Gastrocnemius medialis (tissue), 4 donors: ENCODE data around the gene TMEM38A. TPM values are rescaled to one million over a fixed set of nuclear protein-coding genes. Genes with fewer than 3 reads are reported as not detected.
"Not testable (repeated sequence)": the region's sequence is repeated elsewhere in the genome, so short reads cannot be mapped to it uniquely, and the experiment has no call there.

Experiments
- ATAC-seq, 2 donors: fragments of 150-250 bp; one replicate each; pipeline ENCODE4 v1.9.1; 2016
- DNase-seq, 2 donors: peaks; one replicate each; pipeline ENCODE4 v3.0.0-alpha.2; 2019
- H3K27ac ChIP-seq, 4 donors: fragments of 200-600 bp; sonication (generic); 1 replicate in 1 of 4; 2 replicates in 3 of 4; pipeline ENCODE4 v1.5.1; 2016 to 2018; ENCODE audit warnings: mild to moderate bottlenecking in 2 of 4, moderate library complexity in 1 of 4
- H3K27me3 ChIP-seq, 3 donors: fragments of 200-600 bp; sonication (generic) in 2 of 3; 1 replicate in 1 of 3; 2 replicates in 2 of 3; pipeline versions ENCODE4 v1.5.1 to v1.6.0; 2016 to 2019; ENCODE audit warnings: mild to moderate bottlenecking in 1 of 3, moderate library complexity in 1 of 3
- H3K36me3 ChIP-seq, 2 donors: fragments of 200-600 bp; sonication (generic) in 1 of 2; one replicate each; pipeline ENCODE4 v1.5.1; 2017 to 2018
- H3K4me1 ChIP-seq, 2 donors: fragments of 200-600 bp; sonication (generic) in 1 of 2; one replicate each; pipeline ENCODE4 v1.5.1; 2016 to 2017; ENCODE audit warnings: mild to moderate bottlenecking in 2 of 2
- H3K4me3 ChIP-seq, 4 donors: fragments of 200-600 bp; sonication (generic) in 3 of 4; 1 replicate in 1 of 4; 2 replicates in 3 of 4; pipeline ENCODE4 v1.5.1; 2016 to 2019; ENCODE audit warnings: mild to moderate bottlenecking in 2 of 4
- H3K9me3 ChIP-seq, 3 donors: fragments of 200-600 bp; sonication (generic) in 2 of 3; 1 replicate in 1 of 3; 2 replicates in 2 of 3; pipeline ENCODE4 v1.5.1; 2016 to 2019
- POLR2A ChIP-seq, 2 donors: fragments of 450-650 bp; IDR thresholded peaks; one replicate each; pipeline ENCODE4 v1.6.1; 2017; ENCODE audit warnings: antibody characterized with exemption in 2 of 2, mild to moderate bottlenecking in 2 of 2, moderate library complexity in 2 of 2
- in situ Hi-C, 4 donors: fragments of 200-750 bp; cut with MboI; loops; one replicate each; pipeline versions ENCODE4 v1.15.0 to v1.8.0; 2017; ENCODE audit warnings: low sequenced_read_pairs in 4 of 4
- intact Hi-C: fragments of 100-400 bp; cut with DNase I; formaldehyde crosslinking; loops from one replicate; pipeline ENCODE4 v1.15.1; 2023; ENCODE audit warnings: low total_unique reads
- total RNA-seq, 4 donors: library from RNA; depleted of rRNA; stranded (reverse); fragments of >200 nt; gene quantifications; one replicate each; pipeline versions ENCODE4 v1.1.0 to v1.2.3, GENCODE V29; 2016
- TF ChIP-seq, protein P1 (sequence below), 5 experiments: fragments of 450-650 bp in 3 of 5; fragments of 200-600 bp in 2 of 5; sonication (generic) in 2 of 5; IDR thresholded peaks in 4 of 5; conservative IDR thresholded peaks in 1 of 5; 1 replicate in 4 of 5; 2 replicates in 1 of 5; pipeline ENCODE4 v1.5.1; 2016 to 2019; ENCODE audit warnings: antibody characterized with exemption in 5 of 5, mild to moderate bottlenecking in 3 of 5, moderate library complexity in 3 of 5

The TMEM38A gene
- total RNA-seq, 4 donors from 2014 or later: 101 to 256 (median 182) TPM

DNA sequence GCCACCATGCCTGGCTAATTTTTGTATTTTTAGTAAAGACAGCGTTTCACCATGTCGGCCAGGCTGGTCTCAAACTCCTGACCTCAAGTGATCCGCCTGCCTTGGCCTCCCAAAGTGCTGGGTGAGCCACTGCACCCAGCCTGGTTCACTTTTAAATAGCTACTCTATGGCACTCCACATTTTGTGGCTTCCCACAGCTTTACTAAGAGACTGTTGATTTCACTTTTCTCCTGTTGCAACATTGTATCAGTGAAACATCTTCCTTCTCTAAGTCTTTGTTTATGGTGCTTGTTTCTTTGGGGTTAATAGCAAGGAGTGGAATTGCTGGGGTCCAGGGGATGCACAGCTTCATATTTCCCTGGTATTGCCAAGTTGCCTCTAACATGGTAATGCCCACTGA, 12.3 kb downstream of the TMEM38A start:
- ATAC-seq (no peak), DNase-seq (no peak)
- Histone ChIP-seq H3K27me3 (no peaks in the 10 kb centered on the region), H3K4me1 (peaks cover 43 to 64% of the 10 kb centered on the region in 2 donors), H3K27ac (peak overlapping the region; percentile 100), H3K9me3 (no peaks in the 10 kb centered on the region), H3K4me3 (no peak overlapping the region), H3K36me3 (no peaks in the 10 kb centered on the region)
- TF ChIP-seq, protein P1, sequence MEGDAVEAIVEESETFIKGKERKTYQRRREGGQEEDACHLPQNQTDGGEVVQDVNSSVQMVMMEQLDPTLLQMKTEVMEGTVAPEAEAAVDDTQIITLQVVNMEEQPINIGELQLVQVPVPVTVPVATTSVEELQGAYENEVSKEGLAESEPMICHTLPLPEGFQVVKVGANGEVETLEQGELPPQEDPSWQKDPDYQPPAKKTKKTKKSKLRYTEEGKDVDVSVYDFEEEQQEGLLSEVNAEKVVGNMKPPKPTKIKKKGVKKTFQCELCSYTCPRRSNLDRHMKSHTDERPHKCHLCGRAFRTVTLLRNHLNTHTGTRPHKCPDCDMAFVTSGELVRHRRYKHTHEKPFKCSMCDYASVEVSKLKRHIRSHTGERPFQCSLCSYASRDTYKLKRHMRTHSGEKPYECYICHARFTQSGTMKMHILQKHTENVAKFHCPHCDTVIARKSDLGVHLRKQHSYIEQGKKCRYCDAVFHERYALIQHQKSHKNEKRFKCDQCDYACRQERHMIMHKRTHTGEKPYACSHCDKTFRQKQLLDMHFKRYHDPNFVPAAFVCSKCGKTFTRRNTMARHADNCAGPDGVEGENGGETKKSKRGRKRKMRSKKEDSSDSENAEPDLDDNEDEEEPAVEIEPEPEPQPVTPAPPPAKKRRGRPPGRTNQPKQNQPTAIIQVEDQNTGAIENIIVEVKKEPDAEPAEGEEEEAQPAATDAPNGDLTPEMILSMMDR (IDR thresholded peaks at IDR 0.05 in 4 of 5, conservative IDR thresholded peaks at IDR 0.05 in 1 of 5): no peak
- TF ChIP-seq POLR2A (IDR thresholded peaks at IDR 0.05): no peak
- in situ Hi-C loops: no loop called here
- intact Hi-C loops: loop anchor here (5.0 kb wide), 1 partner anchor 1344 kb away; no protein-coding TSS in a partner anchor

DNA sequence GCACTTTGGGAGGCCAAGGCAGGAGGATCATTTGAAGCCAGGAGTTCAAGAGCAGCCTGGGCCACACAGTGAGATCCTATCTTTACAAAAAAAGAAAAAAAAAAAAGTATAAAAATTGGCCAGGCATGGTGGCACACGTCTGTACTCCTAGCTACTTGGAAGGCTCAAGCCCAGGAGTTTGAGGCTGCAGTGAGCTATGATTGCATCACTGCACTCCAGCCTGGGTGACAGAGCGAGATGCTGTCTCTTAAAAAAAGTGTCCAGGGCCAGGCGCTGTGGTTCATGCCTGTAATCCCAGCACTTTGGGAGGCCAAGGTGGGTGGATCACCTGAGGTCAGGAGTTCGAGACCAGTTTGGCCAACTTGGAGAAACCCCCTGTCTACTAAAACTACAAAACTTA, 12.9 kb downstream of the TMEM38A start:
- H3K4me3 ChIP-seq, DNase-seq, H3K27me3 ChIP-seq, ATAC-seq, H3K36me3 ChIP-seq, H3K9me3 ChIP-seq, in situ Hi-C loops: not testable (repeated sequence)
- Histone ChIP-seq H3K27ac (peak overlapping the region; percentile 100), H3K4me1 (peaks cover 37 to 59% of the 10 kb centered on the region in 2 donors)
- intact Hi-C loops: loop anchor here (5.0 kb wide), 1 partner anchor 1343 kb away; no protein-coding TSS in a partner anchor

DNA sequence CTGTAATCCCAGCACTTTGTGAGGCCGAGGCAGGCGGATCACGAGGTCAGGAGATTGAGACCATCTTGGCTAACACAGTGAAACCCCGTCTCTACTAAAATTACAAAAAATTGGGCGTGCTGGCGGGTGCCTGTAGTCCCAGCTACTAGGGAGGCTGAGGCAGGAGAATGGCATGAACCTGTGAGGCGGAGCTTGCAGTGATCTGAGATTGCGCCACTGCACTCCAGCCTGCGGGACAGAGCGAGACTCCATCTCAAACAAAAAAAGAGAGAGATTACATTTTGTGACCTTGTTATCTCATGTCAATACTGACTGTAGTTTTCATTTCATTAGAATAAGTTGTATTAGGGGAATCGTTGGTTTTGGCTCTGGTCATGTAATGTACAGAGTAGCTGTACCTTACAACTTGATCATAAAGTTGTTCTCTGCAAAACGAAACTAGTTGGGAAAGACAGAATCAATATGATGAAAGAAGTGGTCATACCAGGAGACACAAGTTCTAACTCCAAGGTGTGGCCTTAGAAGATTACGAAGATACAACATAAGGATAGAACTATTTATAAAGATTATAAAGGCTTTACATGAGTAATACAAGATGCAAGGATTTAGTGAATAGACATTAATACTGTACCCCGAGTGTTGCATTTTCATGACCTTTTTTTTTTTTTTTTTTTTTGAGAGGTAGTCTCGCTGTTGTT, 15.3 kb downstream of the TMEM38A start:
- DNase-seq: no peak
- Histone ChIP-seq H3K9me3 (no peaks in the 10 kb centered on the region), H3K36me3 (peaks cover 0 to 18% of the 10 kb centered on the region in 2 donors), H3K4me3 (no peak overlapping the region), H3K27ac (peak overlapping the region; percentile 100), H3K27me3 (no peaks in the 10 kb centered on the region), H3K4me1 (peaks cover 35 to 52% of the 10 kb centered on the region in 2 donors)
- no peak for ATAC-seq
- no peak for TF ChIP-seq POLR2A (IDR thresholded peaks at IDR 0.05)
- TF ChIP-seq, protein P1 (IDR thresholded peaks at IDR 0.05 in 4 of 5, conservative IDR thresholded peaks at IDR 0.05 in 1 of 5): no peak
- intact Hi-C loops: no loop called here
- in situ Hi-C loops: no loop called here

DNA sequence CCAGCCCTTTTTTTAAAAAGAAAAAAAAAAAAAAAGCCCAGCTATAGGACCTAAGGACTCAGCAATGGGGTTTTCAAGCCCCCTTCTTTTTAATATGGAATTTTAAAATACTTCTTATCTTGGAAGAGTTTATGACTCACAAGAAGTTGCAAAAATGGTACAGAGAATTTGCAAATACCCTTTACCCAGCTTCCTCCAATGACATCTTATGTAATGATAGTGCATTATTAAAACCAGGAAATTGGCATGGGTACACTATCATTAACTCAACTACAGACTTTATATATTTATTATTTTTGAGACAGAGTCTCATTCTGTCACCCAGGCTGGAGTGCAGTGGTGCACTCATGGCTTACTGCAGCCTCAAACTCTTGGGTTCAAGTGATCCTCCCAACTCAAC, 16.1 kb downstream of the TMEM38A start:
- Histone ChIP-seq H3K36me3 (peaks cover 0 to 26% of the 10 kb centered on the region in 2 donors), H3K4me1 (peaks cover 33 to 48% of the 10 kb centered on the region in 2 donors), H3K27me3 (no peaks in the 10 kb centered on the region), H3K4me3 (no peak overlapping the region), H3K27ac (peak overlapping the region; percentile 100), H3K9me3 (no peaks in the 10 kb centered on the region)
- DNase-seq (no peak), ATAC-seq (no peak)
- TF ChIP-seq POLR2A (IDR thresholded peaks at IDR 0.05): no peak
- in situ Hi-C loops: no loop called here
- intact Hi-C loops: no loop called here

DNA sequence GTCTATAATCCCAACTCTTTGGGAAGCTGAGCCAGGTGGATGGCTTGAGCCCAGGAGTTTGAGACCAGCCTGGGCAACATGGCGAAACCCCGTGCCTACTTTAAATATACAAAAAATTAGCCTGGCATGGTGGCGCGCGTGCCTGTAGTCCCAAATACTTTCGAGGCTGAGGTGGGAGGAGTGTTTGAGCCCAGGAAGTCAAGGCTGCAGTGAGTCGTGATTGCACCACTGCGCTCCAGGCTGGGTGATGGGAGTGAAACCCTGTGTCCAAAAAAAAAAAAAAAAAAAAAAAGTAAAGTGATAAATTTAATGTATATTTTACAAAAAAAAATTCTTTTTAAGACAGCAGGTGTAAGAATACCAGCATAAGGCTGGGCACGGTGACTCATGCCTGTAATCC, 17.6 kb downstream of the TMEM38A start:
- peaks cover 18 to 35% of the 10 kb centered on the region in 2 donors for H3K4me1 ChIP-seq
- peak overlapping the region; percentile 47 to 100 (median 100) for H3K27ac ChIP-seq
- no peak for TF ChIP-seq POLR2A (IDR thresholded peaks at IDR 0.05)
- TF ChIP-seq, protein P1 (IDR thresholded peaks at IDR 0.05 in 4 of 5, conservative IDR thresholded peaks at IDR 0.05 in 1 of 5): no peak
- in situ Hi-C loops (no loop called here), intact Hi-C loops (no loop called here)
- H3K27me3 ChIP-seq: no peaks in the 10 kb centered on the region
- DNase-seq (no peak), ATAC-seq (no peak)
- no peak overlapping the region for H3K4me3 ChIP-seq
- H3K36me3 ChIP-seq: peaks cover 0 to 34% of the 10 kb centered on the region in 2 donors
- no peaks in the 10 kb centered on the region for H3K9me3 ChIP-seq
